ENCODE results near the gene HMCN2.
A peak's percentile ranks its signal among the peaks of the same experiment; 100 is the strongest.
"Not testable (repeated sequence)": the region's sequence is repeated elsewhere in the genome, so short reads cannot be mapped to it uniquely, and the experiment has no call there.

The HMCN2 gene

DNA sequence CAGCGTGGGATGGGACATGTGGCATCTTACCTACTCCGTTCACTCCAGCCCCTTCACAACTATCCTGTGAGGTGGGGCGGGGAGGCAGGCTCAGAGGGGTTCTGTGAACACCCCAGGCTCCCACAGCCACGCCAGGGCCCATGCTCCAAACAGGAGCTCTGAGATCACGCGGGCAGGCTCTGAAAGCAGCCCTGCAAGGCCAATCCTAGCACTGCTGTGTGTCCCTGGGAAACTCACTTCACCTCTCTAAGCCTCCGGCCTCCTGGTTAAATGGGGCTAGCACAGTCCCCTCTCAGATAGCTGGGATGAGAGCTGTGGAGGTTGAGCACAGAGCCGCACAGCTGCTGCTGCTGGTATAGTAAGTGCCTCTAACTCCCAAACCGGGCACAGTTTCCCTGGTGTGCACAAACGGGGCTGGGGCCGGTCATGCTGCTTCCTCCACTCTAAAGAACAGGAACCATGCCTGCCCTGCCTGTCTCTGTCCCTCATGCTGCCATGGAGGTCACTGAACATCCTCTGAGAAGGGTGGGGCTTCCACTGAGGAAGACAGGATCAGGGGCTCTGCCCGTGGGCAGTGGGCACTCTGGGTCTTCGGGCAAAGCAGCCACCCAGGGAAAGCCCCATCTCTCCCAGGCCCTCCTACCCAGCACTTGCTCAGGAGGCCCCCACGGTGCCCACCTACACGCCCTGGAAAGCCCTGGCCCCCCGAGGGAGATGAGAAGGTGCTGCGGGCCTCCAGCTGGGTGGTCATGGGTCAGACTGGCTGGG, 166.2 kb downstream of the HMCN2 start:
- no peak for DNase-seq (ENCODE audit: low read depth, low spot score)
- TF ChIP-seq, protein P1, sequence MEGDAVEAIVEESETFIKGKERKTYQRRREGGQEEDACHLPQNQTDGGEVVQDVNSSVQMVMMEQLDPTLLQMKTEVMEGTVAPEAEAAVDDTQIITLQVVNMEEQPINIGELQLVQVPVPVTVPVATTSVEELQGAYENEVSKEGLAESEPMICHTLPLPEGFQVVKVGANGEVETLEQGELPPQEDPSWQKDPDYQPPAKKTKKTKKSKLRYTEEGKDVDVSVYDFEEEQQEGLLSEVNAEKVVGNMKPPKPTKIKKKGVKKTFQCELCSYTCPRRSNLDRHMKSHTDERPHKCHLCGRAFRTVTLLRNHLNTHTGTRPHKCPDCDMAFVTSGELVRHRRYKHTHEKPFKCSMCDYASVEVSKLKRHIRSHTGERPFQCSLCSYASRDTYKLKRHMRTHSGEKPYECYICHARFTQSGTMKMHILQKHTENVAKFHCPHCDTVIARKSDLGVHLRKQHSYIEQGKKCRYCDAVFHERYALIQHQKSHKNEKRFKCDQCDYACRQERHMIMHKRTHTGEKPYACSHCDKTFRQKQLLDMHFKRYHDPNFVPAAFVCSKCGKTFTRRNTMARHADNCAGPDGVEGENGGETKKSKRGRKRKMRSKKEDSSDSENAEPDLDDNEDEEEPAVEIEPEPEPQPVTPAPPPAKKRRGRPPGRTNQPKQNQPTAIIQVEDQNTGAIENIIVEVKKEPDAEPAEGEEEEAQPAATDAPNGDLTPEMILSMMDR (IDR thresholded peaks at IDR 0.05; ENCODE audit: low read depth, low read length) = no peak
- H3K4me3 ChIP-seq (ENCODE audit: low read depth, low read length) = no peak overlapping the region
- in situ Hi-C loops (cut with HindIII; ENCODE audit: low sequenced_read_pairs) = no loop called here

GRCh38 chr9:130432362-130432761, 166.8 kb downstream of the HMCN2 start:
- no peak overlapping the region for H3K4me3 ChIP-seq (ENCODE audit: low read depth, low read length)
- in situ Hi-C loops (cut with HindIII; ENCODE audit: low sequenced_read_pairs) = no loop called here
- no peak for DNase-seq (ENCODE audit: low read depth, low spot score)
- TF ChIP-seq, protein P1 (IDR thresholded peaks at IDR 0.05; ENCODE audit: low read depth, low read length) = no peak

GRCh38 chr9:130432796-130433167, 167.2 kb downstream of the HMCN2 start:
- in situ Hi-C loops (cut with HindIII; ENCODE audit: low sequenced_read_pairs) = no loop called here
- TF ChIP-seq, protein P1 (IDR thresholded peaks at IDR 0.05; ENCODE audit: low read depth, low read length) = no peak
- H3K4me3 ChIP-seq (ENCODE audit: low read depth, low read length) = no peak overlapping the region
- DNase-seq (ENCODE audit: low read depth, low spot score) = no peak

- in situ Hi-C loops (cut with HindIII; ENCODE audit: low sequenced_read_pairs) = no loop called here
- peak; percentile 46 for DNase-seq (ENCODE audit: low read depth, low spot score)
- TF ChIP-seq, protein P1 (IDR thresholded peaks at IDR 0.05; ENCODE audit: low read depth, low read length) = peak; percentile 51
- H3K4me3 ChIP-seq (ENCODE audit: low read depth, low read length) = no peak overlapping the region
Observed at GRCh38 chr9:130433168-130433946, 167.8 kb downstream of the HMCN2 start.

- DNase-seq (ENCODE audit: low read depth, low spot score) = no peak
- TF ChIP-seq, protein P1 (IDR thresholded peaks at IDR 0.05; ENCODE audit: low read depth, low read length) = no peak
- H3K4me3 ChIP-seq (ENCODE audit: low read depth, low read length) = no peak overlapping the region
- in situ Hi-C loops (cut with HindIII; ENCODE audit: low sequenced_read_pairs) = no loop called here
Observed at GRCh38 chr9:130433947-130434262, 168.3 kb downstream of the HMCN2 start.

GRCh38 chr9:130434656-130435055, 169.1 kb downstream of the HMCN2 start:
- DNase-seq (ENCODE audit: low read depth, low spot score); H3K4me3 ChIP-seq (ENCODE audit: low read depth, low read length); in situ Hi-C loops (cut with HindIII; ENCODE audit: low sequenced_read_pairs): not testable (repeated sequence)
